Pancreas (tissue), 10 donors: ENCODE data around the gene TAPBP. TPM values are rescaled to one million over a fixed set of nuclear protein-coding genes. Genes with fewer than 3 reads are reported as not detected.
A peak's percentile ranks its signal among the peaks of the same experiment; 100 is the strongest.

Experiments used
- ATAC-seq, 4 donors: fragments of 200-7000 bp; cut with Tn5 transposase; one replicate each; pipeline versions ENCODE4 v1.8.0 to v1.9.1; 2020; ENCODE audit warnings: mild to moderate bottlenecking in 4 of 4, moderate library complexity in 4 of 4
- DNase-seq, 6 donors: peaks; one replicate each; pipeline ENCODE4 v3.0.0-alpha.2; 2020
- FAIRE-seq: peaks from 2 replicates; lab custom pipeline; 2012; peaks lifted over from hg19 to GRCh38; lab: Jason Lieb, UNC
- H3K27ac ChIP-seq, 4 donors: fragments of 200-600 bp; sonication (generic); 1 replicate in 3 of 4; 2 replicates in 1 of 4; pipeline versions ENCODE4 v1.5.0 to v1.8.0; 2020
- H3K27me3 ChIP-seq, 4 donors: fragments of 200-600 bp; one replicate each; pipeline ENCODE4 v1.8.0; 2021
- H3K36me3 ChIP-seq, 3 donors: fragments of 200-600 bp; sonication (generic) in 1 of 3; one replicate each; pipeline versions ENCODE4 v1.5.0 to v1.8.0; 2020 to 2021
- H3K4me1 ChIP-seq, 3 donors: fragments of 200-600 bp; one replicate each; pipeline ENCODE4 v1.8.0; 2021
- H3K4me3 ChIP-seq, 4 donors: fragments of 200-600 bp; sonication (generic) in 2 of 4; one replicate each; pipeline versions ENCODE4 v1.5.0 to v1.8.0; 2020 to 2021
- H3K9me3 ChIP-seq, 4 donors: fragments of 200-600 bp; one replicate each; pipeline ENCODE4 v1.8.0; 2021
- CTCF ChIP-seq, 4 donors: fragments of 200-600 bp; sonication (generic) in 3 of 4; IDR thresholded peaks; one replicate each; pipeline versions ENCODE4 v1.5.0 to v1.8.0; 2021; ENCODE audit warnings: antibody characterized with exemption in 4 of 4
- WGBS, 2 donors: extraction: QIAGEN DNeasy Blood & Tissue Kit; methylation state at CpG; one replicate each; pipeline ENCODE4 v1.1.7; 2013; 5-methylcytosine and 5-hydroxymethylcytosine counted together
- intact Hi-C, 3 donors: fragments of 100-400 bp; cut with DNase I; formaldehyde crosslinking; loops; one replicate each; pipeline versions ENCODE4 v1.11.1 to v1.14.2; 2022
- polyA plus RNA-seq, 2 donors: library from polyadenylated mRNA; stranded (reverse); fragments of 200-250 nt; gene quantifications; one replicate each; pipeline ENCODE4 v1.2.3, GENCODE V29; 2013
- total RNA-seq, 6 donors: library from RNA; stranded (reverse); fragmentation: NEBNext Ultra II Directional in 4 of 6; extraction: Animal tissue kit (Norgen Biotek cat#: 25700) in 4 of 6; gene quantifications; one replicate each; pipeline versions ENCODE4 v1.2.1 to v1.2.4, GENCODE V29; 2021 to 2023
- donor health status: healthy with polysubstance abuse.
- donor health status: DM: no; HTN: no; CAD: no; lungs with moderate emphysema.
- donor health status: DM: no; HTN: no; CAD: no.
- donor health status: control.
- donor health status: control.
- donor health status: Bipolar disorder and iron deficiency.
- donor health status: DM: yes; HTN: yes; CAD: no.
- donor health status: DM: no; HTN: no; CAD: no.
- donor health status: DM: no; HTN: no; CAD: no.
- donor health status: DM: yes; HTN: yes; CAD: no.

The TAPBP gene
- total and polyA plus RNA-seq, 8 donors = 28.0 to 152 (median 41.2) TPM

GRCh38 chr6:33317419-33317668, 3.5 kb upstream of the TAPBP start:
- DNase-seq = peak in 2 of 6 donors; percentile 79 to 84
- TF ChIP-seq CTCF (IDR thresholded peaks at IDR 0.05) = no peak
- peak; percentile 0 to 10 (median 2) for ATAC-seq
- Histone ChIP-seq H3K4me1 (peaks cover under 1 to 45% (median 18%) of the 10 kb centered on the region in 3 donors), H3K4me3 (peak overlapping the region; percentile 1 to 53 (median 25)), H3K9me3 (no peaks in the 10 kb centered on the region), H3K36me3 (peaks cover 0 to 19% (median 0%) of the 10 kb centered on the region in 3 donors), H3K27ac (peak overlapping the region; percentile 51 to 82 (median 66)), H3K27me3 (no peaks in the 10 kb centered on the region)
- WGBS, 2 donors = 2 to 4% methylated on average over 7 to 27 of the region's 27 CpGs
- intact Hi-C loops = no loop called here
- FAIRE-seq = no peak

DNA sequence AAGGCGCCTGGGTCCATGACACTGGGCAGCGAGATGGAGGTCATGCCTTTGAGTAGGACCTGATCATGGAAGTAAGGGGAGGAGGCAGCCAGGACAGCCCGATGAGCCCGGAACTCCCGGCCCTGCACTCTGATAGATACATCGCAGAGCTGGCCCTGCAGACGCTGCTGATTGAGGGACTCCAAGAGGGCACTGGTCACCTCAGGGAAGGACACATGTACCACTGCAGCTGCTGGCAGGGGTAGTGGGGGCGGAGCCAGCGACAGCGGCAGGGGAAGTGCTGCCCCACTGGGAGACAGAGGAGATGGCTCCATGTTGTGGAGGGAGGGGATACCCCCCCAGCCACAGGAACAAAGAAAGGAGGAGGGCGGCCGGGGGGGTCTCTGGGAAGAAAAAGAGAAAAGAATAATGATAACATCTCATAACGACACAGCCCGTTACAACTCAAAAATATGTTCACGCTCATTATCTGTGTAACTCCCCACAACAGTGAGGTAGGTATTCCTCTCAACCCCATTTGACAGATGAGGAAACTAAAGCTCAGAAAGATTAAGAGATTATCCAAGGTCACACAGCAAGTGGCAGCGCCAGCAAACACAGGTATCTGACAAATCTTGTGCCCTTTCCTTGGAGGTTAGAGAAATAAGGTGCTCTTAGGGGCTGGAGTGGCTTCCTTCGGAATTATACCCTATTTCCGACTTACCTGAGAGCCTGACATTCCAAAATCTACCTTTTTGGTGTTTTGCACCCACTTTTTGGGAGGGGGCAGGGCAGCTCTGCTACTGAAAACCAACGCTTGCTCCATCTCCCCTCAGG, 2.9 kb upstream of the TAPBP start:
- no peaks in the 10 kb centered on the region for H3K27me3 ChIP-seq
- 65 to 69% methylated on average over 19 of the region's 19 CpGs for WGBS, 2 donors
- H3K9me3 ChIP-seq = no peaks in the 10 kb centered on the region
- intact Hi-C loops = no loop called here
- peaks cover 0 to 19% (median 0%) of the 10 kb centered on the region in 3 donors for H3K36me3 ChIP-seq
- no peak for ATAC-seq
- no peak for TF ChIP-seq CTCF (IDR thresholded peaks at IDR 0.05)
- H3K4me1 ChIP-seq = peaks cover 6 to 47% (median 15%) of the 10 kb centered on the region in 3 donors
- no peak for FAIRE-seq
- peak in 5 of 6 donors; percentile 44 to 84 (median 52) for DNase-seq
- peak overlapping the region in 1 of 4 donors; percentile 72 for H3K27ac ChIP-seq
- H3K4me3 ChIP-seq = peak overlapping the region in 3 of 4 donors; percentile 12 to 53 (median 37)

- Histone ChIP-seq H3K27me3 (no peaks in the 10 kb centered on the region), H3K27ac (peak overlapping the region in 1 of 4 donors; percentile 1), H3K4me3 (no peak overlapping the region), H3K4me1 (peaks cover 6 to 46% (median 10%) of the 10 kb centered on the region in 3 donors), H3K36me3 (peaks cover 0 to 18% (median 0%) of the 10 kb centered on the region in 3 donors), H3K9me3 (no peaks in the 10 kb centered on the region)
- ATAC-seq = no peak
- DNase-seq = peak in 5 of 6 donors; percentile 18 to 68 (median 38)
- WGBS, 2 donors = 85 to 87% methylated on average over 16 to 17 of the region's 17 CpGs
- TF ChIP-seq CTCF (IDR thresholded peaks at IDR 0.05) = no peak
- no peak for FAIRE-seq
- intact Hi-C loops = no loop called here
These were observed 2.1 kb upstream of the TAPBP start for GRCh38 chr6:33315793-33316602.

GRCh38 chr6:33314943-33315792, 1.3 kb upstream of the TAPBP start:
- intact Hi-C loops = no loop called here
- H3K27me3 ChIP-seq = no peaks in the 10 kb centered on the region
- no peak for ATAC-seq
- WGBS, 2 donors = 35 to 44% methylated on average over 47 of the region's 47 CpGs
- peaks cover 0 to 10% (median 0%) of the 10 kb centered on the region in 3 donors for H3K36me3 ChIP-seq
- peak overlapping the region; percentile 80 to 97 (median 92) for H3K27ac ChIP-seq
- H3K4me1 ChIP-seq = peaks cover 6 to 42% (median 10%) of the 10 kb centered on the region in 3 donors
- TF ChIP-seq CTCF (IDR thresholded peaks at IDR 0.05) = no peak
- FAIRE-seq = no peak
- DNase-seq = peak; percentile 27 to 77 (median 58)
- peak overlapping the region in 2 of 4 donors; percentile 82 to 89 for H3K4me3 ChIP-seq
- no peaks in the 10 kb centered on the region for H3K9me3 ChIP-seq
